Measurements from ENCODE around the gene CS.
A peak's percentile ranks its signal among the peaks of the same experiment; 100 is the strongest.
"Not testable (repeated sequence)": the region's sequence is repeated elsewhere in the genome, so short reads cannot be mapped to it uniquely, and the experiment has no call there.

The CS gene

DNA sequence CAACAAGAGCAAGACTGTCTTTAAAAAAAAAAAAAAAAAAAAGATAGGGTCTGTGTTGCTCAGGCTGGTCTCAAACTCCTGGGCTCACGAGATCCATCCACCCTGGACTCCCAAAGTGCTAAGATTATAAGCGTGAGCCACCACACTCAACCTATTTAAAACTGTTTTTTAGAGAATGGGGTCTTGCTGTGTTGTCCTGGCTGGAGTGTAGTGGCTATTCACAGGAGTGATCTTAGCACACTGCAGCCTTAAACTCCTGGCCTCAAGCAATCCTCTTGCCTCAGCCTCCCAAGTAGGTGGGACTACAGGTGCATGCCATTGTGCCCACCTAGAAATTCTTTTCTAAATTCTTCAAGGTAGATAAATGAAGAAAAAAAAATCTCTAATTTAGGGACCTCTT lies 25.8 kb downstream of the CS start:
- FAIRE-seq = no peak

DNA sequence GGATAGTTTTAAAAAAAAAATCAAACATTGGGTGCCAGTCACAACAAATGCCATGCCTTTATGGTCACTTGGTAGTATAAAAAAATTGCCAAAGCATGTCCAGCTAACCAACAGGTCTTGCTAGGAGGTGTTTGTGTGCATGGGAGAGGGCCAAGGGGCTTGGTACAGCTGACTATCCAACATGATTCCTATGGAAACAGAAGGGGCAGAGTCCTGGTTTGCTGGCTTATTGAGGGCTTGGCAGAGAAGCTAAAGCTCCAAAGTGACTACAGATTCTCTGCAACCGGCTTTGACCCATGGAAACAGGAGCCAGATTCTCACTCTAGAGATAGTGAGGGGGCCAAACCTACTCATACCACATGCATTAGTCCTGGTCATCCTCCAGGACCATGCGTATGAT lies 27.7 kb downstream of the CS start:
- FAIRE-seq = not testable (repeated sequence)

DNA sequence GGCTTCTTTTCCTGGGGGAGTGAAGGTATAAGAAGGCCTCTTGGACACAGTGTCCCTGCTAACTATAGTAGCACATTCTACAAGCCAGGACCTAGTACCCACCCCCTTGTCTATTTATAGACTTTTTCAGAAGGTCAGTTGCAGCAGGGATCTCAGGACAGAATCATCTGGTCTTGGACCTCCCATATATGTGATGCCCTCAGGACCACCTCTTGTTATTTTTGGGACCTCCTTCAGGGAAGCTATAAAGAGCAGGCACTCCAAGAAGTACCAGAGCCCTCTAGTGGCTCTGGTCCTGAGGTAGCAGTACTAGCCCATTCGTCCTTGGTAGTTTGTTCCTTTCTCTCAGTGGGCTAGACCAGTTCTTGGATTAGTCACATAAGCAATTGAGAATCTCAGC lies 29.1 kb downstream of the CS start:
- peak; percentile 23 for FAIRE-seq

DNA sequence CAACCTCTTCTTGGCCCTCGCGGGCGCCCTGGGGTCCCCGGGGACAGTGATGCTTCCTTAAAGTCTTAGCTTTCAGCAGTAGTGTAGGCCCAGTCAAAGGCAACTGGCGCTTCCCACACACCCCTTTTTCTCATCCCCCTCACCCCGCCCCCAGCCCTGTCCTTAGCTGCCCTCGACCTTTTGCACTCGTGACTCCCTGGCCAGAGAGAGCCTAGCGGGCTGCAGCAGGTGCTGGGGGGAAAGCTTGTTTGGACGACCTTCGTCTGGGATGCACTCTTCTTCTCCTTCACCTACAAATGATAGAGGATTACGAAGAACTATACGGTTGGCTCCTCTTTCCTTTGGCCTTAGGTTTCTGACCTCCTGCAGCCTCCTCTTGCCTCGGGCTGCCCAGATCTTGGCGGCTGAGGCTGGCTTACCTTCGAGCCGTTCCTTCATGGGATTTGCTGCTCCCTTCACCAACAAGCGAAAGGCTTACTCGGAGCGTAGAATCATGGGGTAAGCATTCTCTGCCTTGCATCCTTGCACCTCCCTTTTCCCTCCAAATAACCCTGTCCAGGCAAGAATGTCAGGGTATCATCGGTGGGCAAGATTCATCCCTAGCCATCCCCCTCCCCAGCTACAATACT lies 32.6 kb downstream of the CS start:
- no peak for FAIRE-seq

DNA sequence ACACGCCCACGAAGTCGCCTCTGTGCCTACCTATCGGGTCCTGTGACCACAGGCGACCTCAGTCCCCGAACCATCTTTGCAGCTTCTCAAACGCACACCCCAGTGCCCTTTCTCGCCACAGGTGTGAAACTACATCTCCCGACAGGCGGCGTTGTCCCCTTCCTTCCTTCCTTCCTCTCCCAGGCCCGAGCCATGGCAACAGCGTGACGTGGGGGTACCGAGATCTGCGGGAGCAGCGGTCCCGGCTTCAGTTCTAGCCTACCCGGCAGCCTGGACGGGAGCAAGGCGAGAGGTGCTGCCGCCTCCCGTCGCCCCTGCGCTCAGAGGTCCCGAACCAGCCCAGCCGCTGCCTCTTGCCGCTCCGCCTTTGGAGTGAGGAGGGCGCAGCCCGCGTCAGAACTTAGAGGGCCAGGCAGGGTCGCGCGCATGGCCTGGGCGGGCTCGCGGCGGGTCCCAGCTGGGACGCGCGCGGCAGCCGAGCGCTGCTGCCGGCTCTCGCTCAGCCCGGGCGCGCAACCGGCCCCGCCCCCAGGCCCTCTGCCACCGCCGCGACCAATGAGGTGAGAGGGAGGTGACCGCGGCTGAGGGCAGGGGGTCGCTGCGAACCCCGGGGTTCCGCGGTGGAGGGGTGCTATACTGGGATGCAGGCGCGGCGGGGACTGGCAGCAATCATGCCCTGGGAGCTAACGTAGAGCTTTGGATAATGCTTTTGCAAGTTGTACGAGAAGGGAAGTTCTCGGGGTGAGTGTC lies 33.3 kb downstream of the CS start, which contains the start of gene COQ10A:
TSS of gene COQ10A (plus strand) at position 250 of the 750 bp plus-strand sequence. CDS start at position 427, 177 bp downstream.
- FAIRE-seq = no peak

DNA sequence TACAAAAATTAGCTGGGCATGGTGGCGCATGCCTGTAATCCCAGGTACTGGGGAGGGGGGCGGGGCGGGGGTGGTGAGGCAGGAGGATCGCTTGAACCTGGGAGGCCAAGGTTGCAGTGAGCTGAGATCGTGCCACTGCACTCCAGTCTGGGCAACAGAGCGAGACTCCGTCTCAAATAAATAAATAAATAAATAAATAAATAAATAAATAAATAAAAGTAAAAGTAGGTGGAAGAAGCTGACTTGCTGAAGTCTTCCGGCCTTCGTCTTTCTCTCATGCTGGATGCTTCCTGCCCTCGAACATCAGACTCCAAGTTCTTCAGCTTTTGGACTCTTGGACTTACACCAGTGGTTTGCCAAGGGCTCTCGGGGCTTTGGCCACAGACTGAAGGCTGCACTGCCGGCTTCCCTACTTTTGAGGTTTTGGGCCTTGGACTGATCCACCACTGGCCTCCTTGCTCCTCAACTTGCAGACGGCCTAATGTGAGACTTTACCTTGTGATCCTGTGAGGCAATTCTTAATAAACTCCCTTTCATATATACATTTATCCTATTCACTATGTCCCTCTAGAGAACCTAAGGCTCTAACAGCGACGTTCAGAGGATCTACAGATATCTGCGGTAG lies 34.0 kb downstream of the CS start:
- not testable (repeated sequence) for FAIRE-seq

DNA sequence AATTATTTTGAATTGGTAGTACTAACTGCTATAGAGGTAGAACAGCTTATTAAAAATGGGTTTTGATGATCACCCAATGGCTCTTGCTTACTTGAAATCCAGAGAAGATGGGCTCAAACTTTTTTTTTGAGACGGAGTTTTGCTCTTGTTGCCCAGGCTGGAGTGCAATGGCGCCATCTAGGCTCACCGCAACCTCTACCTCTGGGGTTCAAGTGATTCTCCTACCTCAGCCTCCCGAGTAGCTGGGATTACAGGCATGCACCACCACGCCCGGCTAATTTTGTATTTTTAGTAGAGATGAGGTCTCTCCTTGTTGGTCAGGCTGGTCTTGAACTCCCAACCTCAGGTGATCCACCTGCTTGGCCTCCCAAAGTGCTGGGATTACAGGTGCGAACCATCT lies 37.2 kb downstream of the CS start:
- not testable (repeated sequence) for FAIRE-seq

DNA sequence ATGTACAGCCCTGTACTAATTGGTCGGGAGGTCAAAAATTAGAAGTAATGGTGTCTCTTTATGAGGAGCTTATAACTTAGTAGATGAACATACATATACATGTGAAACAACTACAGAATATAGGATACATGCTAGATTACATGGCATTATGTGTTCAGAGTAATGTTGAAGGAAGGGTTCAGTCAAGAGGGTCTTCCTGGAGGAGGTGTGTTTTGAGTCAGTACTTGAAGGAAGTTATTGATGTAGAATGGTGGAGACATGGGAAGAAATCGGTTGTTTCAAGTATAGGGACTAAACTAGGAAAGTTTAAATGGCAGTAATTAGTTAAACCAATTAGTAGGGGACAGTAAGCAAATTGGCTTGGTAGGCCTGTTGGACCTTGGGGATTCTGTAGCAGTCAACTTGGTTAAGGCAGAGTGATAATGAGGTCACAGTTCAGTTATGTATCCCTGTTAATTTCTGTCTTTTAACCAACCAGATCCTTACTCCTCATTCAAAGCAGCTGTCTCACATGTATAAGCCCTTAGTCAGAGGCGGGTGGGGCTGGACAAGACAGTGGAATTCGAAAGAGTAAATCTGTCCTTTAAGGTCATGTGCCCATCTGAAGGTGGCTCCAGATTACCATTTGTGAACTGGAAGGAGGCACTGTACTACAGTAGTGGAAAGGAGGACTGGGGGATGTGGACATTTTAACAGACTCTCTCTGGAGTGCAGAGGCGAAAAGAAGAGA lies 38.5 kb downstream of the CS start:
- FAIRE-seq = no peak

DNA sequence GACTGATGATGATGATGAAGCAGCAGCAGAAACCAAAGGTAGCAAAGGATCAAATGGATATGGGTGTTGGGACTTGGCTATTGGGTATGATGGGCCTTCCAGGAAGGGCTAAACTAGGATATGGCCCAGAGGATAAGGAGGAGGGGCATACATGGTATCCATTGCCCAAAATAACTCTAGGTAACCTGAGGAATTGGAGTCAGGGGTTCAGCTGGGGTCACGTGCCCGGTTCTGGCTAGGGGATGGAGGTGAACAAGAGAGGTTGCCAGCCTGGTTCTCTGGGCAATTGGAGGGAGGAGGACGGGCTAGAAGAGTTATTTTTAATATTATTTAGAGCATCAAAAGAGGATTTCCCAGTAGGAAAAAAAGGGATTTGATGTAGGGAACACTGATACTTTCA lies 39.2 kb downstream of the CS start:
- FAIRE-seq = no peak

DNA sequence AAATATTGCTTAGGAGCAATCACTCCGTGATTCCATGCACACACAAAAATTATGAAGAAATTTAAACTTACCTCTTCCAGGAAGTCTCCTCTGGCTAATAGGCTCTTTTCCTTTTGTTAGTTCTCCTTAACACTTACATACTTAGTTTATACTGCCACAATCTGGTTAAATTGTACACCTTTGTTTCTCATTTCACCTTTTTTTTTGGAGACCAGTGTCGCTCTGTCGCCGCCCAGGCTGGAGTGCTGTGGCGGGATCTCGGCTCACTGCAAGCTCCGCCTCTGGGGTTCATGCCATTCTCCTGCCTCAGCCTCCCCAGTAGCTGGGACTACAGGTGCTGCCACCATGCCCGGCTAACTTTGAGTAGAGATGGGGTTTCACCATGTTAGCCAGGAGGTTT lies 39.8 kb downstream of the CS start:
- FAIRE-seq = no peak

DNA sequence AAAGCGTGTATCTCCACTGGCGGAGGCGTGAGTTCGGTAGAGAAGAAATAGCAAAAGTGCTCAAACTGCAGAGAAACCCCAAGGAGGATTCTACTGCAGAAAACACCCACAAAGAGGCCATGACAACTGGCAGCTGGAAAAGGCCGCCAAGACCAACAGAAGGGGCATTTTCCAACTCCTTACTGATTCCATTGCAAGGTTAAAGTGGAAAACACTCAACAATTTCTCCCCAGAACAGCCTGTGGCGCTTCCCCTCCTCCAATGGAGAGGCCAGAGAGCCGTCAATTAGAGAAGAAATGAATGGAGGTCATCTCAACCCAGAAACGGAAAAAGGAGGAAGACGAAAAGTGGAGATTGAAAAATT lies 41.3 kb downstream of the CS start:
- FAIRE-seq = no peak

DNA sequence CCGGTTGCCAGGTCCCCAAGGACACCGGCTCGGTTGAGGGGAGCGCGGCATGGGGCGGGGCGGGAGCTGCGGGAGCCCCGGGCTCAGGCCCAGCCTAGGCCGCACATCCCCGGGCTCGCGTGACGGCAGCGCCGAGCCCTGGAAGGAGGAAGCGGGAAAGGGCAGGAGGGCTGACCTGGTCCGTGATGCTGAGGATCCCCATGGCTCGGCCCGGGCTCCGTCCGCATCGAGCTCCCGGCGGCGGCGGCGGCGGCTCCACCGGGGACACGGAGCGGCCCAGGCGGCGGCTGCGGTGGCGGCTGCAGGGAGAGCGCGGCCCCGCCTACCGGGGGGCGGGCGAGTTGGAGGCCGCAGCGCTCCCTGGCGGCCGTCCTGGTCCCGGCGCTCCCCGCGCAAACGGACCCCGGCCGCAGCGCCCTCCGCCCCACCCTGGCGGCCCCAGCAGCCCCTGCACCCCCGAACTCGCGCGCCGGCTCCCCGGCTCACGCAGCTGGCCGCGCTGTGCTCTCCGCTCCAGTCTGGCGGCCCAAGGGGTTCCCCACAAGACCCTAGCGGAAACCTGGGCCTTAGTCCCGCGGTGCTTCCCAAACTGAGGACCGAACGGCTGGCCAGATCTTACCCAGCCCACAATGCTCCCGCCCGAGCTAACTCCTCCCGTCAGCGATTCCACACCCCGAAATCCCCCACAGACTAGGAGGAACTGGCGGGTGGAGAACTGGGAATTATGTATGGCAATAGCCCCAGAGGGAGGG lies 41.9 kb downstream of the CS start, which contains the start of gene ANKRD52:
TSS of gene ANKRD52 (minus strand) at position 317 of the 752 bp plus-strand sequence. CDS start at position 202, 115 bp downstream.
- no peak for FAIRE-seq

DNA sequence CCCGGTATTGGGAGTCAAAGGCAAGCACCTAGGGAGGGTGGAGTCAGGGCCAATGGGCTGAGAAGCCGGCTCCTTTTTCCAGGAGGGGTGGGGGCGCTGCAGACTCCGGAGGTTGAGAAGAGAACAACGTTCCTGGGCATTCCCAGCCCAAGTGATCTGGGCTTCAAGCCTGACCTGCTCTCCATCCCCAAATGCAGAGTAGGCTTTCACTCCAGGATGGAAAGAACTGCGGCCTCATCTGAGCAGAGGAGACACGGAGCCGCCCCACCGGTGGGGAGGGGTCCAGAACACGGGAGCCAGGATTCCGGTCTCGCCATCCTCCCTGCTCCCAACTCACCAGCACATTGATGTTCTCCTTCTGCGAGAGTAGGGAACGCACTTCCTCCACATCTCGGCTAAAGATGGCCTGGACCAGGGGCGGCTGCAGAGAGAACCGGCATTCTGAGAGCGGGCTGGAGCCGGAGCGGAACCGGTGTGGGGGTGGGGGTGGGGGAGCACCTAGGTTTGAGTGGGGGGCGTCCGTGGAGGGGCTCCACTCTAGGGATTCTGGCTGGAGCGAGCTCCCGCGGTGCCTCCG lies 42.6 kb downstream of the CS start:
- peak; percentile 40 for FAIRE-seq

DNA sequence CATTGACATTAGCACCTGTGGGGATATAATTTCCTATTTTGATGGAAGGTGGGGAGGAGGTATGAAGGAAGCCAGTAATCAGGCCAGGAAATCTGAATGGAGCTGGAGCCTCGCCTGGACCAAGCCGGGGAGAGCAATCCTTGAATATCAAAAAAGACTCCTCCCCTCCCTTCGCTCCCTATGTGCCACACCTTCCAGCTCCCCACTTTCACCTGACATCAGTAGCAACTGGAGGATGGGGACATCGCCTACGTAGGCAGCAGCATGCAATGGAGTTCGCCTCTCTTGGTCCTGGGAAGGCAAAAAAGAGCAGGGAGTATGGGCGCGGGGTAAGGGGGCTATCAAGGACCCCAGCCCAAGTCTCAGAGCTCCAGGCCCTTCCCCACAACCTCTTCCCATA lies 43.1 kb downstream of the CS start:
- no peak for FAIRE-seq

DNA sequence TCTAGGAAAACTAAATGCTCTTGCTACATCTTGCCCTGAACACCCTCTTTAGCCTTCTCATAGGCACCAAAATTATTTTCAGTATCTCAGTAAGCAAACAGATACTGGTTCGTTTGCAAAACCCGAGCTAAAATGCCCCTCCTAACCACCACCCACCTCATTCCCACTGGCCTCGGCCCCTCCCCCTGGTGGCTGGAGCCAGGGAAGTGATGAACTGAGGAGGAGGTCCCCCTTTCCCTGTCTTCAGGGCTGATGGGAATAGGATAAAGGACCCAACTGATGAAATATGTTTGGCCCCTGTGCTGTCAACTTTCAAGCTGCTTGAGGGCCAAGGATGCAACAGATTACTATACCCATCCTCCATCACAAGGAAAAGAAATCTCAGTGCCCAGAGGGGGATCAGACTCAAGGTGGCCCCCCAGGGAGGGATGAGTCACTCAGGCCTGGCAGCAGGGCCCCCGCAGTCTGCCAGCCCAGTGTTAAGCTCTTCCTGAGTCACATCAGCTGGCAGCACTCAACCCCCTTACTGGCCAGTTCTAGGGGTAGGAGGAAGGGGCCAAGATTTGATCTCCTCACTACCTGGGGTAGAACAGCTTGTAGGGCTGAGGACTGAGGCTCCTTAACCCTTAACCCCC lies 43.7 kb downstream of the CS start:
- no peak for FAIRE-seq

DNA sequence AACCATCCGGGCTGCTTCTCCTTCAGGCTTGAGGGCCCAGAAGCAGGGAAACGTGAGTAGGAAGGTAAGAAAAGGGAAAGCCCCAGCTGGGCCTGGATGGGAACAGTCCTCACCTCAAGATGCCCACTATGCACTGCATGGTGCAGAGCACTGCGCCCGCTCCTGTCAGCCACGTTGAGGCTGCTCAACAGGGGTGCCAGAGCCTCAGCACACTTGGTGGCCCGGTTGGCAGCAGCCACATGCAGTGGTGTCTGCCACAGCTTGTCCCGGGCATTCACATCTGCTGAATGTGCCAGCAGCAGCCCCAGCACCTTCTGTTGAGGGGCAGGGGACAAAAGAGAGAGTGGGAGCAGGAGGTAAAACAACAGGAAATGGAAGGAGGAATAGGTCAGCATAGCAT lies 44.5 kb downstream of the CS start:
- FAIRE-seq = no peak

DNA sequence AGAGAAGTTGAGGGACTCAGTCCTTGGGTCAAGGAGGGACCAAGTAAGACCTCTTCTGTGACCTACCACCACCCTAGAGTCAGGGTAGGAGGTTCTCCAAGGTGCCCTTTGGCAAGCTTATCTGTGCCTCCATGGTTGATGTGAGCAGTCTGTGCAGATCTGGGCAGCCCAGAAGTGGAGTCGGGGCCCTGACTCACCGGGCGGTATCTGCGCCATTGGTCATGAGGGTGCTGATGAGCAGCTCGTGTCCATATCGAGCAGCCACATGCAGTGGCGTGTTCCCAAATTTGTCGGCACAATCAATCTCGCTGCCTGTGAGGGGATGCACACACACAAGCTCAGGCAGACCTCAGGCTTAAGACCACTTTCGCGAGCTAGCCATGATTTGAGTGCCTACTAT lies 47.0 kb downstream of the CS start:
- FAIRE-seq = no peak

DNA sequence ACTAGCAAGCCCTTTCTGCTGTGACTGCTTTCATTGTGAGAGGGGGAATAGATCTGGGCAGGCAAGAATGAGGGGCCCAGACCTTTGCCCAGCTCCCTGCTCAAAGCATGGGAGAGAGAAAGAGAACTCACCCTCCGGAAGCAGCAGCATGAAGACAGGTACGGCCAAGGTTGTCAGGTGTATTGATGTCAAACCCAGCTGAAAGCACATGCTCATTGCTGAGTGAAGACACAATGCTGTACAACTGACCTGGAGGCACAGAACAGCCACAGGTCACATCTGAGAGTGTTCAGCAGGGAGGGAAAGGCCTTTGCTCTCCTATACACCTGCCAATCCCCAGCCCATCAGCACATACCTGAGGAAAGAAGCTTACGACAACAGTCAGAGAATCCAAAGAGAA lies 47.5 kb downstream of the CS start:
- no peak for FAIRE-seq

DNA sequence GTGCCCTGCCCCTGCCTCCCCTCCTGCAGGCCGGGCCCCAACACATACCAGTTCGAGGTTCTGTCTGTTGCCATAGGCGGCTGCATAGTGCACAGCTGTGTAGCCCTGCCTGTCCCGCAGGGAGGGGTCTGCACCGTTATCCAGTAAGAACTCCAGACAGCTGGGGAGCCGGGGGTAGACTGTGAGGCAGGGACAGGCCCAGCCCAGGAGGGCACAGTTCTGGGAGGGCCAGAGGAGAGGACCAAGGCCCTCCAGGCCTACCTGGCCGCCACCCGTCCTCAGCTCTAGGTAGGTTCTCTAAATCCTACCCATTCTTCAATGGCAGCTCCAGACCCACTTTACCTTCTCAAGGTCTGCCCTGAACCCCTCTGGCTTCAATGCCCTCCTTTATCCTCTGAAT lies 51.4 kb downstream of the CS start:
- FAIRE-seq = no peak

DNA sequence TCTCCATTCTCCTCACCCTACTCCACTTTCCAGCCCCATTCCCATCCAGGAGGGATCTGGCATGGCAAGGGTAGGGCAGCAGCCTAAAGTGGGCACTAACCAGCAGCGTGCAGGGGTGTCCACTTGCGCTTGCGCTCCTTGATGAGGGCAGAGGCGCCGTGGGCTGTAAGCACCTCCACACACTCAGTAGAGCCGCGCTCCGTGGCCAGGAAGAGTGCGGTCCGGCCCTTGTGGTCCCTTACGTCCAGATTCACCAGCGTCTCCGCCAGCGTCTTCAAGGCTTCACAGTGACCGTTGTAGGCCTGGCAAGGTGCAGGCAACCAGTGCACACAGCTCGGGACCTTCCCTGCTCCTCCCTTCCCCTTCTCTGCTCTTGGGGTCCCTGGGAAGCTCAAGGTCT lies 52.2 kb downstream of the CS start:
- FAIRE-seq = no peak

DNA sequence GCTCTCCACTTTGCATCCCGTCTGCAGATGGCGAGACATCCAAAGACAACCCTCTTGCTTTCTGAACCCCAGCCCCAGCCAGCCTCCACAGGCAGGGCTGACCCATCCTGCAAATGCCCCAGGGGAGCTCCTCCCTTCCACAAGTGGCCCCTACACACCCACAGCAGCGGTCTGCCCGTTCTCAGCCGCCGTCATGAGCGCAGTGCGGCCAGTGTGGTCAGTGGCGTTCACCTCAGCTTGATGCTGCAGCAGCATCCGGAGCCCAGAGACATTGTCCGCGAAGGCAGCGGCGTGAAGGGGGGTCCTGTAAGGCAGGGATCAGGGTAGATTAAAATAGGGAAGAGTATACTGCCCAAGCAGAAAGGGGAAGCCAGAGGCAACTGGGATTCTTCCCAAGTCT lies 55.6 kb downstream of the CS start:
- FAIRE-seq = no peak

DNA sequence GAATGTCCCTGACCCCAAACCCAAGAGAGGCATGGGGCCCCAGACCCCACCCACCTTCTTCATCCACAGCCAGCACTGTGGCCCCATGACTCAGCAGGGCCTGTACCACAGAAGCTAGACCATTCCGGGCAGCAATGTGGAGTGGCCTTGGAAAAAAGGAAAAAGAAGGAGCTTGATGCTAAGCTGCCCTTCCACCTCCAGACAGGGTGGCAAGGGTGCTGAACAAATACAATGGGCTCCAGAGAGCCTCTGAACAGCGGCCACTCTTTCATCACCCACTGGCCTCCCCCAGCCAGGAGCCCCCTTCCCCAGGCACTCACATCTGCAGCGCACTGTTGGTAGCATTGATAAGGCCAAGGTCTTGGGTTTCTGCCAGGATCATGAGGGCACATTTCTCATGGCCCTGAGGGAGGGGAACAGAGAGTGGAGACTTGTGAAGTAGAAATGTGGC lies 56.4 kb downstream of the CS start:
- no peak for FAIRE-seq
